Tibial artery (tissue), 4 donors: Measurements from ENCODE around the gene LRRC8E.
A peak's percentile ranks its signal among the peaks of the same experiment; 100 is the strongest.

Source experiments
- DNase-seq, 2 donors: peaks; one replicate each; pipeline ENCODE4 v3.0.0-alpha.2; 2019
- H3K27ac ChIP-seq, 2 donors: fragments of 200-600 bp; sonication (generic) in 1 of 2; 1 replicate in 1 of 2; 2 replicates in 1 of 2; pipeline ENCODE4 v1.5.1; 2018 to 2019; ENCODE audit warnings: mild to moderate bottlenecking in 1 of 2
- H3K27me3 ChIP-seq, 2 donors: fragments of 200-600 bp; sonication (generic) in 1 of 2; one replicate each; pipeline versions ENCODE4 v1.5.1 to v1.6.0; 2016 to 2019
- H3K36me3 ChIP-seq, 3 donors: fragments of 200-600 bp; sonication (generic) in 2 of 3; one replicate each; pipeline ENCODE4 v1.5.1; 2016 to 2019; ENCODE audit warnings: mild to moderate bottlenecking in 2 of 3
- H3K4me1 ChIP-seq, 4 donors: fragments of 200-600 bp; sonication (generic) in 2 of 4; 1 replicate in 3 of 4; 2 replicates in 1 of 4; pipeline ENCODE4 v1.5.1; 2016 to 2019
- H3K4me3 ChIP-seq, 2 donors: fragments of 200-600 bp; sonication (generic) in 1 of 2; 1 replicate in 1 of 2; 2 replicates in 1 of 2; pipeline ENCODE4 v1.5.1; 2018 to 2019; ENCODE audit warnings: mild to moderate bottlenecking in 2 of 2
- H3K9me3 ChIP-seq, 3 donors: fragments of 200-600 bp; sonication (generic) in 1 of 3; one replicate each; pipeline ENCODE4 v1.5.1; 2016 to 2019
- CTCF ChIP-seq, 2 experiments: fragments of 200-600 bp in 1 of 2; fragments of 450-650 bp in 1 of 2; IDR thresholded peaks; one replicate each; pipeline ENCODE4 v1.5.1; 2017 to 2019; ENCODE audit warnings: antibody characterized with exemption in 2 of 2, mild to moderate bottlenecking in 1 of 2, moderate library complexity in 1 of 2
- intact Hi-C: fragments of 100-400 bp; cut with DNase I; formaldehyde crosslinking; loops from one replicate; pipeline ENCODE4 v1.15.0; 2023; ENCODE audit warnings: low total_unique reads

Gene LRRC8E

GRCh38 chr19:7912144-7912696 is 23.9 kb downstream of the LRRC8E start:
- DNase-seq: peak in 1 of 2 donors; percentile 16
- intact Hi-C loops: no loop called here
- H3K36me3 ChIP-seq: peaks cover 41 to 56% (median 53%) of the 10 kb centered on the region in 3 donors
- H3K9me3 ChIP-seq: no peaks in the 10 kb centered on the region
- TF ChIP-seq CTCF (IDR thresholded peaks at IDR 0.05): no peak
- peaks cover 0 to 49% of the 10 kb centered on the region in 2 donors for H3K27me3 ChIP-seq
- H3K4me3 ChIP-seq: no peak overlapping the region
- no peak overlapping the region for H3K27ac ChIP-seq
- H3K4me1 ChIP-seq: peaks cover 0 to 28% (median 21%) of the 10 kb centered on the region in 4 donors

- peaks cover 0 to 29% (median 24%) of the 10 kb centered on the region in 4 donors for H3K4me1 ChIP-seq
- H3K27me3 ChIP-seq: peaks cover 0 to 56% of the 10 kb centered on the region in 2 donors
- peaks cover 41 to 56% (median 47%) of the 10 kb centered on the region in 3 donors for H3K36me3 ChIP-seq
- H3K27ac ChIP-seq: no peak overlapping the region
- intact Hi-C loops: no loop called here
- TF ChIP-seq CTCF (IDR thresholded peaks at IDR 0.05): no peak
- DNase-seq: no peak
- H3K9me3 ChIP-seq: no peaks in the 10 kb centered on the region
- no peak overlapping the region for H3K4me3 ChIP-seq
These were observed 24.6 kb downstream of the LRRC8E start for GRCh38 chr19:7912697-7913564.

GRCh38 chr19:7913652-7914051 is 25.3 kb downstream of the LRRC8E start:
- intact Hi-C loops: no loop called here
- DNase-seq: no peak
- H3K4me3 ChIP-seq: no peak overlapping the region
- peaks cover 0 to 31% (median 27%) of the 10 kb centered on the region in 4 donors for H3K4me1 ChIP-seq
- peaks cover 41 to 51% (median 46%) of the 10 kb centered on the region in 3 donors for H3K36me3 ChIP-seq
- peaks cover 0 to 63% of the 10 kb centered on the region in 2 donors for H3K27me3 ChIP-seq
- no peaks in the 10 kb centered on the region for H3K9me3 ChIP-seq
- no peak overlapping the region for H3K27ac ChIP-seq
- no peak for TF ChIP-seq CTCF (IDR thresholded peaks at IDR 0.05)

- peaks cover 37 to 46% (median 42%) of the 10 kb centered on the region in 3 donors for H3K36me3 ChIP-seq
- peaks cover 0 to 35% (median 31%) of the 10 kb centered on the region in 4 donors for H3K4me1 ChIP-seq
- no peak overlapping the region for H3K27ac ChIP-seq
- no peaks in the 10 kb centered on the region for H3K9me3 ChIP-seq
- intact Hi-C loops: no loop called here
- H3K27me3 ChIP-seq: peaks cover 0 to 68% of the 10 kb centered on the region in 2 donors
- TF ChIP-seq CTCF (IDR thresholded peaks at IDR 0.05): no peak
- no peak for DNase-seq
- H3K4me3 ChIP-seq: no peak overlapping the region
These were observed 25.8 kb downstream of the LRRC8E start for GRCh38 chr19:7914099-7914498.

- no peak within 1 kb of the TSS for H3K4me3 ChIP-seq
- intact Hi-C loops: loop anchor here (5.0 kb wide), 1 partner anchor 88 kb away; no protein-coding TSS in a partner anchor
- no peaks in the 10 kb centered on the region for H3K9me3 ChIP-seq
- TF ChIP-seq CTCF (IDR thresholded peaks at IDR 0.05): no peak
- H3K27me3 ChIP-seq: peaks cover 0 to 69% of the 10 kb centered on the region in 2 donors
- H3K4me1 ChIP-seq: peaks cover 0 to 40% (median 36%) of the 10 kb centered on the region in 4 donors
- H3K27ac ChIP-seq: no peak within 1 kb of the TSS
- no peak for DNase-seq
- peaks cover 33 to 41% (median 37%) of the 10 kb centered on the region in 3 donors for H3K36me3 ChIP-seq
These were observed 26.3 kb downstream of the LRRC8E start, which contains the start of gene TGFBR3L for GRCh38 chr19:7914598-7915045. TGFBR3L (plus strand) TSS chr19:7914830.
